ENCODE results near the gene ADAMTS12. TPM values are rescaled to one million over a fixed set of nuclear protein-coding genes. Genes with fewer than 3 reads are reported as not detected.
"Not testable (repeated sequence)": the region's sequence is repeated elsewhere in the genome, so short reads cannot be mapped to it uniquely, and the experiment has no call there.

Gene ADAMTS12
- total RNA-seq, 1 donor from 2014 or later = not detected

DNA sequence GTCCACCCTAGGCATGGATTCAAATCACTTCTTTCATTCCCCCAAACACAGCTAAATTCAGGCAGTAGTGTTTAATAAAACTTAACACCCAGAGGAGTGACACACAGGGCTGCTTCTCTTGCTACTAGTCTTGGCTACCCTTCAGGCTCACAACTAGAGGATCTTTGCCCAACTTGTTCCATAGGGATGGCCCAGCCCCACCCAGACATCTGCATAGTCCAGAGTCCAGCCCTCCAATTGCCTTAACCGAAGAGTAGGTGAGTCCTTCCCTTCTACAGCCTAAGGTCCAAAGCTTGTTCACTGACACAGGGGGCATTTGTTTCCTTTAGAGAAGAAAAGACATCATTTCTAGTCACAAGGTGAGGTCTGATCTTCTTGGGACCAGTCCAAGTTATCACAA lies 29.2 kb upstream of the ADAMTS12 start:
- intact Hi-C loops (cut with micrococcal nuclease) = no loop called here

DNA sequence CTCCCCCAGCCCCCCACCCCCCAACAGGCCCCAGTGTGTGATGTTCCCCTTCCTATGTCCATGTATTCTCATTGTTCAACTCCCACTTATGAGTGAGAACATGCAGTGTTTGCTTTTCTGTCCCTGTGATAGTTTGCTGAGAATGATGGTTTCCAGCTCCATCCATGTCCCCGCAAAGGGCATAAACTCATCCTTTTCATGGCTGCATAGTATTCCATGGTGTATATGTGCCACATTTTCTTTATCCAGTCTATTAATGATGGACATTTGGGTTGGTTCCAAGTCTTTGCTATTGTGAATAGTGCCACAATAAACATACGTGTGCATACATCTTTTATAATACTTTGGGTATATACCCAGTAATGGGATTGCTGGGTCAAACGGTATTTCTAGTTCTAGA lies 23.1 kb upstream of the ADAMTS12 start:
- intact Hi-C loops (cut with micrococcal nuclease) = not testable (repeated sequence)

DNA sequence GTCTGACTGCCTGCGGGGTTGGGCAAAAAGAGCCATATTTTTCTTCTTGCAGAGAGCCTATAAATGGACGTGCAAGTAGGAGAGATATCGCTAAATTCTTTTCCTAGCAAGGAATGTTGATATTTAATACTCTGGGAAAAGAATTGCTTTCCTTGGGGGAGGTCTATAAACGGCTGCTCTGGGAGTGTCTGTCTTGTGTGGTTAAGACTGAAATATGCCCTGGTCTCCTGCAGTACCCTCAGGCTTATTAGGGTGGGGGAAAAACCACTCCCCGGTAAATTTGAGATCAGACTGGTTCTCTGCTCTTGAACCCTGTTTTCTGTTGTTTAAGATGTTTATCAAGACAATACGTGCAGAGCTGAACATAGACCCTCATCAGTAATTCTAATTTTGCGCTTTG lies 14.5 kb upstream of the ADAMTS12 start:
- intact Hi-C loops (cut with micrococcal nuclease) = not testable (repeated sequence)

GRCh38 chr5:33905381-33905780 lies 13.6 kb upstream of the ADAMTS12 start:
- intact Hi-C loops (cut with micrococcal nuclease) = no loop called here

DNA sequence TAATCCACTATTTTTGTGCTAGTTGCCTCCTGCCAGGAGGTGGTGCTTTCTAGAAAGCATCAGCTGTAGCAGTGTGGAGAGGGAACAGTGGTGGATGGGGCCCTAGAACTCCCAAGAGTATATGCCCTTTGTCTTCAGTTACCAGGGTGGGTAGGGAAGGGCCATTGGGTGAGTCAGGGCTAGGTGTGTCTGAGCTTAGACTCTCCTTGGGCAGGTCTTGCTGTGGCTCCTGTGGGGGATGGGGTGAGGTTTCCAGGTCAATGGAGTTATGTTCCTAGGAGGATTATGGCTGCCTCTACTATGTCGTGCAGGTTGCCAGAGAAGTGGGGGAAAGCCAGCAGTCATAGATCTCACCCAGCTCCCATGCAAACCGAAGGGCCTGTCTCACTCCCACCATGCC lies 11.3 kb upstream of the ADAMTS12 start:
- intact Hi-C loops (cut with micrococcal nuclease) = no loop called here

DNA sequence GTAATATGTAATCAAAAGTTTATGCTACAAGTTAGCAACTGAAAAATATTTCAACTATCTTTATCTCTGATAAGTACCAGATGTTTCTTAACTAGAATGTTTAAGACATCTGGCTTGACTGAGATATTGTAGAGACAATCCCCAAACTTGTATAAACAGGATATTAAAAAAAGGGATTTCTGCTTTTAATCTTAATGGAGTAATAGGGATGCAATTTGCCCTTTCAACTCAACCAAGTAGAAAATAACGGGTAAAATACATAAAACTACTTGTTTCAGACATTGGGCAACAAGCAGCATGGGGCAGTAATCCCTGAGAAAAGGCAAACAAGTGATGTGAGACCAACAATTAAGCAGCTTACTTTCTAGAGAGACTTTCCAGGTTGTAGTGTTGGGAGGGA lies 9.4 kb upstream of the ADAMTS12 start:
- intact Hi-C loops (cut with micrococcal nuclease) = no loop called here

- intact Hi-C loops (cut with micrococcal nuclease) = no loop called here
These were observed 2.8 kb upstream of the ADAMTS12 start for GRCh38 chr5:33894566-33894965.

- intact Hi-C loops (cut with micrococcal nuclease) = no loop called here
These were observed 889 bp upstream of the ADAMTS12 start for GRCh38 chr5:33892620-33893137.

- intact Hi-C loops (cut with micrococcal nuclease) = no loop called here
These were observed 373 bp downstream of the ADAMTS12 start for GRCh38 chr5:33891446-33891787.

GRCh38 chr5:33890131-33891032 lies 1.4 kb downstream of the ADAMTS12 start:
- intact Hi-C loops (cut with micrococcal nuclease) = no loop called here

GRCh38 chr5:33888587-33888986 lies 3.2 kb downstream of the ADAMTS12 start:
- intact Hi-C loops (cut with micrococcal nuclease) = no loop called here

GRCh38 chr5:33887268-33887667 lies 4.5 kb downstream of the ADAMTS12 start:
- intact Hi-C loops (cut with micrococcal nuclease) = no loop called here

DNA sequence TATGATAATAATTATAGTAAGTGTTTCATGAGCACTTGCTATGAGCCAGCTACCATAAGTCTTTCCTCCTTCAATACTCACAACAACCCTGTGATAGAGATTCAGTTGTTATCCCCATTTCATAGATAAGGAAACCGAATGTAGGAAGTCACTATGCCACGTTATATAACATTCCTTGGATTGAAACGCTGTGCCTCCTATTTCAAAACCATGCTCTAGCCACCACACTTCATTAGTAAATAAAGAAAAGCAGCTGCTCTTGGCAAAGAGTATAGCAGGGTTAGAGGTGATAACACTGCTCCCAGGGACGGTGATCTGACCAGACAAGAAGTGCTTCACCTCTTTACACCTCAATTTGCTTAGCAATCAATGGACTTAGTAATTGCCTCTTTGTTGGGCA lies 5.5 kb downstream of the ADAMTS12 start:
- intact Hi-C loops (cut with micrococcal nuclease) = no loop called here

- intact Hi-C loops (cut with micrococcal nuclease) = no loop called here
These were observed 6.1 kb downstream of the ADAMTS12 start for GRCh38 chr5:33885679-33886078.

DNA sequence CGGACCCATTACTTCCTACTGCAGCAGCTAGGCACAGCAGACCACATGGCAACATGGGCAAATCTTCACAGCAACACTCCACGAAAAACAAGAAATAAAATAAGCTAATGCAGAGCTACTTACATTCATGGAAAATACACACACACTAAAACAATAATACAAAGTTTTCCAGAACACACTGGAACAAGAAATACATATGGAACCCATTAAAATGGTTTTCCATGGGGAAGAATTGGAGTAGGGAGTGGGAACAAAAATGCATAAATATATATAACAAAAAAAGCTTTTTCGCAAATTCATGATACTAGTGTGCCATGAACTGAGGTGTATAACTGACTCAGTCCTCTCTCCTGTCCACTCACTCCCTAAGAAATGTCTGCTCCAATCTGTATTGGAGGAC lies 8.3 kb downstream of the ADAMTS12 start:
- intact Hi-C loops (cut with micrococcal nuclease) = no loop called here

DNA sequence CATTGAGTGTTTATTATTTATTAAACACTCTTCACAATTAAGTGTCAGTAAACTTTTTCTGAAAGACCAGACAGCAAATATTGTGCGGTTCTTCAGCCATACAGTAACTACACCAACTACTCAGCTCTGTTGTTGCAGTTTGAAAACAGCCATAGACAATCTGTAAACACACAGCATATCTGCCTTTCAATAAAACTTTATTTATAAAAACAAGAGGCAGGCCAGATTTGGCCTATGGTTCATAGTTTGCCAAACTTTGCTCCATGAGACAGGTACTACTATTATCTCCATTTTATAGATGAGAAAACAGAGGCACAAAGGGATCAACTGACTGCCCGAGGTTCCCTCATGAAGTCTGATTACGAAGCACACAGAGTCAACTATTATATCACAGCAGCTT lies 11.5 kb downstream of the ADAMTS12 start:
- intact Hi-C loops (cut with micrococcal nuclease) = no loop called here

DNA sequence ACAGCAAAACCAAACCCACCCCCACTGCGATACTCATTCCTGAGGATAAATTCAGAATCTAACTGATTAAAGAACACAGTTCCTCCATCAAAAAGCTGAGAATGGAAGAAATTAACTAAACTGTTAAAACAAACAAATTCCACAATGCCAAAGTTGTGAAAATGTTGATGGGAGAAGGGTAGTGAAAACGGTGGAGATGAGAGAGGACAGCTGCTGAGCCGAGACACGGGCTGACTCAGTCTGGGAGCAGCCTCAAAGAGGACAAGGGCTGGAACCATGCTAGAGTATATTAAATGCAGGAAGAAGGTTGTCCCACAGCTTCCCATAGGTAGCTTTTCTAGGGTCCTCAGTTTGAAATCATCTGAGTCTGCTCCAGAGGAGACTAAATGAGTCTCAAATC lies 14.3 kb downstream of the ADAMTS12 start:
- intact Hi-C loops (cut with micrococcal nuclease) = no loop called here

- intact Hi-C loops (cut with micrococcal nuclease) = no loop called here
These were observed 24.5 kb downstream of the ADAMTS12 start for GRCh38 chr5:33867241-33867640.

DNA sequence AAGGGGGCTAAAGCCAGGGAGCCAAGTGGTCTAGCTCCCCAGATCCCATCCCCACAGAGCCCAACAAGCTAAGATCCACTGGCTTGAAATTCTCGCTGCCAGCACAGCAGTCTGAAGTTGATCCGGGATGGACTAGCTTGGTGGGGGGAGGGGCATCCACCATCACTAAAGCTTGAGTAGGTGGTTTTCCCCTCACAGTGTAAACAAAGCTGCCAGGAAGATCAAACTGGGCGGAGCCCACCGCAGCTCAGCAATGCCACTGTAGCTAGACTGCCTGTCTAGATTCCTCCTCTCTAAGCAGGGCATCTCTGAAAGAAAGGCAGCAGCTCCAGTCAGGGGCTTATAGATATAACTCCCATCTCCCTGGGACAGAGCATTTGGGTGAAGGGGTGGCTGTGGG lies 32.6 kb downstream of the ADAMTS12 start:
- intact Hi-C loops (cut with micrococcal nuclease) = loop anchor here (2.0 to 5.0 kb wide), 2 partner anchors 18 to 417 kb away; partner anchors contain the start of gene TARS1

DNA sequence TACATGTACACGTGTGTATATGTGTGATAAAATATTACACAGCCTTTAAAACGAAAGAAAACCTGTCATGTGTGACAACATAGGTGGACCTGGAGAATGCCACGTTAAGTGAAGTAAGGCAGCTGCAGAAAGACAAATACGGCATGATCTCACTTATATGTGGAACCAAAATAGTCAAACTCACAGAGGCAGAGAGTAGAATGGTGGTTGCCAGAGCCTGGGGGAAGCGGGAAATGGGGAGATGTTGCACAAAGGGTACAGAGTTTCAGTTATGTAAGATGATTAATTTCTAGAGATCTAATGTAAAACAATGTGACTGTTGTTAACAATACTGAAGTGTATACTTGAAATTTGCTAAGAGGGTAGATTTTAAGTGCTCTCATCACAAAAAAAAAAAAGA lies 34.8 kb downstream of the ADAMTS12 start:
- intact Hi-C loops (cut with micrococcal nuclease) = loop anchor here (5.0 kb wide), 1 partner anchor 415 kb away; the partner anchor contains the start of gene TARS1

DNA sequence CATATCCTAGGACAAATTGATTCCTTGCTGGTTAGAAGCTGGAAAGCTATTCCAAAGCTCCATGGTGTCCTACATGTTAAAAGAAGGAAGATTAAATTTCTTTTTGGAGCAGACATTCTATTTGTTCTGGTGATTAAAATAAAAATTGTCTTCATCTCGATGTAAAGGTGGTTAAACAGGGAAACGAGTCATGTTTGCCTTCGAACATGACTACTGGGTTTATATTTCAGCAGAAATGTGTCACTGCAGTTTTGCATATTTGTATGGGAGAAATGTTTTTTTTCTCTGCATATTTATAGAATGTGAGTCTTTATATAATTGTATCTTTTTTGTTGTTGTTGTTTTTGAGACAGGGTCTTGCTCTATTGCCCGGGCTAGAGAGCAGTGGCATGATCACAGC lies 36.4 kb downstream of the ADAMTS12 start:
- intact Hi-C loops (cut with micrococcal nuclease) = loop anchor here (5.0 kb wide), 1 partner anchor 413 kb away; the partner anchor contains the start of gene TARS1

- intact Hi-C loops (cut with micrococcal nuclease) = loop anchor here (5.0 kb wide), 1 partner anchor 412 kb away; the partner anchor contains the start of gene TARS1
These were observed 37.0 kb downstream of the ADAMTS12 start for GRCh38 chr5:33854733-33855151.

GRCh38 chr5:33852837-33853236 lies 39.0 kb downstream of the ADAMTS12 start:
- intact Hi-C loops (cut with micrococcal nuclease) = no loop called here
